DMS 273 (cell line): ENCODE data around the gene PLBD2.

Experiments
- DNase-seq: peaks from one replicate; lab custom pipeline; 2025; ENCODE audit not compliant: unreplicated experiment; lab: John Stamatoyannopoulos, UW

PLBD2 gene

DNA sequence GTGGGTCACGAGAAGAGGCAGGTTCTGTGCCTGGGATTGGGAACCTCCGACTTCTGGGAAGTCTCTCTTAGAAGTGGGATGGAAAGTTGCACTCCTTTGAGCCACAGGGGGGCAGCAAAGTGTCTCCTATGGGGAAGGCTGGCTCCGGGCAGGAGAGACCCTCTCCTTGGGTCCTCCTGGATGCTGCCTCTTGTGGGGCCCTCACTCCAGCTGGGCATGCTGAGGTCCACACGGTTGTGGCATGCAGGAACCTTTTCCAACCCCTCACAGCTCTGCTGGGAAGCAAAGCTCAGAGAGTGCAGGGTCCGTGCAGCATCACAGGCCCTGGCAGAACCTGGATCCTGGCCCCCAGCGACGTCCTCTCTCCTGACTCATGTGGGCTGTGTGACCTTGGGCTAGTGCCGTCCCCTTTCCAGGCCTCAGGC, 81.2 kb downstream of the PLBD2 start:
- peak; percentile 72 for DNase-seq

DNA sequence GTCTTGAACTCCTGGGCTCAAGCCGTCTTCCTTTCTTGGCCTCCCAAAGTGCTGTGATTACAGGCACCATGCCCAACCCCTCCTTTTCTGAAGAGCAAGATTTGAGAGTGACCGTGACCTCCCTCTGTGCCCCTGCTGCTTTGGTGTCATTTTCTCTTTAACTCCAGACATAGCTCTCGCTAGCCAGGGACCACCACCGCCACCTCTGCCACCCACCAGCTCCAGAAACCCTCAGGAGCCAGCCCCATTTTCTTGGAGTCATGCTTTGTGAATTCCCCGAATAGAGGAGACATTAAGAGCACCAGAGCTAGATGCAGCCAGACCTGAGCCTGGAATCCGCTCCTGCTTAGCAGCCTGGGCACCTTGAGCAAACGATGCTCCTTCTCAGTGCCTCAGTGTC, 81.9 kb downstream of the PLBD2 start:
- no peak for DNase-seq
